Mucosa of gallbladder (tissue), 1 donor: ENCODE measurements around the gene TFR2. TPM values are rescaled to one million over a fixed set of nuclear protein-coding genes. Genes with fewer than 3 reads are reported as not detected.

ENCODE experiments used
- DNase-seq: peaks from one replicate; pipeline ENCODE4 v3.0.0-alpha.2; 2020; ENCODE audit warnings: low spot score
- total RNA-seq: library from RNA; stranded (reverse); gene quantifications from one replicate; pipeline ENCODE4 v1.2.1, GENCODE V29; 2021
- donor health status: DM: no; HTN: no; CAD: no.

TFR2 gene
- total RNA-seq, 1 donor from 2014 or later = 13.8 TPM

DNA sequence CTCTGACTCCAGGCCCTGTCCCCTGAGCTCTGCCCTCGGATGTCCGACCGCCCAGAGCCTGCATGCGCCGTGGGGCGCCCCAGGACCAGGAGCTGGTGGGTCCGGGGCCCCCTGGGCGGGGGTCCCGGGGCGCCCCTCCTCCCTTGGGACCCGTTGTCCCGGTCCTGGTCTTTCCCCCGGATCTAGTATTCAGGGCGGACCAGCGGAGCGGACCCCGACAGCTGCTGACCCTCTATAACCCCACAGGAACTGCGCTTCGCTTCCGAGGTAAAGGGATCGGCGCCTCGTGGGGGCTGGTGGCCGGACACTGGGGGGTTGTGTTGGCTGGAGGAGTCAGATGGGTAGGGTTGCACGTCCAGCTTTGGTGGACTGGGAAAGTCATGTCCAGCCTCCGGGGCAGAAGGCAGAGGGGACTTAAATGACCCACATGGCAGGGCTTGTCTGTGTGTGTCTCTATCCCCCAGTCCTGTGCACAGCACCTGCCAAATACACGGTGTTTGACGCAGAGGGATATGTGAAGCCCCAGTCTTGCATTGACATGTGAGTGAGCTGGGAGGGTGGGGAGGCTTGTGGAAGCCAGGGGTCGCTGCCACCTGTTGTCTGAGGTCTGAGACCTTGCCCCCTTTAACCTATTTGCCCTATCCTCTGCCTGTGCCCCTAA lies 28.5 kb downstream of the TFR2 start:
- no peak for DNase-seq

- peak; percentile 99 for DNase-seq
Observed at GRCh38 chr7:100611983-100612729, 29.2 kb downstream of the TFR2 start, which contains the start of gene MOSPD3. TSS of gene MOSPD3 (plus strand) at chr7:100612540. CDS start at chr7:100612792, 252 bp downstream.

DNA sequence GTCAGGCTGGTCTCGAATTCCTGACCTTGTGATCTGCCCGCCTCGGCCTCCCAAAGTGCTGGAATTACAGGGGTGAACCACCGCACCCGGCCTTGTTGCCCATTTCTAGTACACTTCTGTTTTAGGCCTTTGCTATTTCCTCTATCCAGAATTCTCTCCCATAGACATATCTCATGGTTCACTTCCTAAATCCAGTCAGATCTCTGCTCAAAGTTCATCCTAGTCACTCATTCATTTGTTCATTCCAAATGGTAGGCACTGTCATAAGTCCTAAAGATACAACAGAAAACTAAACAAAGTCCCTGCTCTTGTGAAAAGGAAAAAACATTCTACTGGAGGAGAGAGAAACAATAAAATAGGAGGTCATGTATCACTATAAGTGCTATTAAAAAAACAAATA lies 31.4 kb downstream of the TFR2 start:
- no peak for DNase-seq

GRCh38 chr7:100607111-100607510 lies 34.2 kb downstream of the TFR2 start:
- DNase-seq = no peak

- DNase-seq = no peak
Observed at GRCh38 chr7:100606313-100606712, 35.0 kb downstream of the TFR2 start.

- peak; percentile 27 for DNase-seq
Observed at GRCh38 chr7:100604976-100605911, 36.1 kb downstream of the TFR2 start.

GRCh38 chr7:100604028-100604975 lies 37.0 kb downstream of the TFR2 start:
- DNase-seq = peak; percentile 55

GRCh38 chr7:100603726-100604027 lies 37.7 kb downstream of the TFR2 start:
- DNase-seq = no peak

DNA sequence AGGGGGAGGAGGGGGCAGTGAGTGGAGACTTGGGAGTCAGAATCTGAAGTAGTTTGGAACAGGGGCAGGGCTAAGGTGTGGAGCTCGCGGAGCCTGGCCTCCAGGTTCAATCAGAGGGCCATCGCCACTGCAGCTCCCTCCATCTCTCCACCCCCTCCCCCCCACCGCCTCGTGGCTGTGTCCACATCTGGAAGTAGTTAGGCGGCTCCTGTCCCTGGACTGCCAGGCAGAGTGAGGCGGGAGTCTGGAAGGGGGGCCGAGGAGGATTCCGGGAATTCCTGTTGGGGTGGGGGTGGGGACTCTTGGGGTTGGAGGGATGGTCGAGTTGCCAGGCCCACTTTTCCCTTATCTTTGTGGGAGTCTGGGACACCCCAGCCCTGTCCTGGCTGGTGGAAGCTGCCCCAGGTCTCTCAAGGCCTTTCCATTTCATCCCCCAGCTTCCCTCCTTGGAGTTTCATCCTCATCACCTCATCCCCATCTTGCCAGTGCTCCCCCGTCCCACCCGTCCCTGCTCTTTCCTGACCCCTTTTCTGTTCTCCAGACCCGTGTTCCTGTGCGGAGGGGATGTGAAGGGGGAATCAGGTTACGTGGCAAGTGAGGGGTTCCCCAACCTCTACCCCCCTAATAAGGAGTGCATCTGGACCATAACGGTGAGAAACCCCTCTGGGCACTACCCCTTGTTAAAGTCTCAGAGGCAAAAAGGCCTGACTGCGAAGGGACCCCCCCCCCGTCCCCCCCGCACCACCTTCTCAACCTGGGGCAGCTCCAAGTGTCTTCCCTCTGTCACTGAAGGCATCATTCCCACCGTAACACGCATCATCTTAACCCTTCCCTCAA lies 38.2 kb downstream of the TFR2 start:
- peak; percentile 57 for DNase-seq

DNA sequence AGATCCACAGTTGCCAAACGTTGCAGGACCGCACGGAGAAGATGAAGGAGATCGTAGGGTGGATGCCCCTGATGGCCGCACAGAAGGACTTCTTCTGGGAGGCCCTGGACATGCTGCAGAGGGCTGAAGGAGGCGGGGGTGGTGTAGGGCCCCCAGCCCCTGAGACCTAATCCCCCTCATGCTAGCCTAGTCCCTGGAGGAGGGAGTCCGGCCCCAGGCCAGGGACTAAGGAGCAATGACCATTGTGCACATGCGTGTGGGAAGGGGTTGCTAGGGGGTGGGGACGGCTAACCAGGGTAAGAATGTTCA lies 40.7 kb downstream of the TFR2 start:
- no peak for DNase-seq

DNA sequence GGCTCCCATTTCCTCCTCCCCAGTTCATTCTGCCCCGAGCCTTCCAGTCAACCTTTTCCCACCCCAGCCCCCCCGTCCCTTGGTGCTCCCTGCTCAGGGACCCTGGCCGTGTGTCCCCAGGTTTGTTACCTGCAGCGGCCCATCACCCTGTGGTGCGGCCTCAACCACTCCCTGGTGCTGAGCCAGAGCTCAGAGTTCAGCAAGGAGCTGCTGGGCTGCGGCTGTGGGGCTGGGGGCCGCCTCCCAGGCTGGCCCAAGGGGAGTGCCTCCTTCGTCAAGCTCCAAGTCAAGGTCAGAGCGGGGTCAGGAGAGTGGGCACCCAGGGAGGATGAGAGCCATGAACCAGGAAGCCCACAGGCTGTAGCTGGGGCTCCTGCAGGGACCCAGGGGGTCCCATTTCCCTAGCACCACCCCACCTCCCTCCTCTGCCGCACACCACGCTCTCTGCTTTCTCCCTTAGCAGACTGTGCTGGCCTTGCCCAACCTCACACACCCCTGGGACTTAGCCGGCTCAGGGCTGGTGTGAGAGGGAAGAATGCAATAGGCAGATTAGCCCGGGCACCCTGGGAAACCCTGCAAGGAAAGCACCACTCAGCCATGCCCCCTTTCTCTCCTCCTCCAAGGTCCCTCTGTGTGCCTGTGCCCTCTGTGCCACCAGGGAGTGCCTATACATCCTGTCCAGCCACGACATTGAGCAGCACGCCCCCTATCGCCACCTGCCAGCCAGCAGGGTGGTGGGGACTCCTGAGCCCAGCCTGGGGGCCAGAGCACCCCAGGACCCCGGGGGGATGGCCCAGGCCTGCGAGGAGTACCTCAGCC lies 41.2 kb downstream of the TFR2 start:
- DNase-seq = no peak

DNA sequence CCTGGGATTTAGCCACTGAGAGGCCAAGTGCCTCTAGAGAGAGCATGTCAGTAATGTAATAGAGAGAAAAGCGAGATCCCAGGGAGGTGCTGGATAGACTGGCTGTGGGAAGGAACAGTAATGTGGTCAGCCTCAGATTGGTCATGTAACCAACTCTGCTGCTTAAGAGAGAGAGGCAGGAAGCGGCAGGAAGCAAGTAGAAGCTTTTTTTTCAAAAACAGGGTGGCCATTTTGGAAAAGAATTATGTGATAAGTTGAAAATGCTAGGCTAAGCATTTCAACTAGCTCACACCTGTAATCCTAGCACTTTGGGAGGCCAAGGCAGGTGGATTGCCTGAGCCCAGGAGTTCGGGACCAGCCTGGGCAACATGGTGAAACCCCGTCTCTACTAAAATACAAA lies 42.9 kb downstream of the TFR2 start:
- no peak for DNase-seq

GRCh38 chr7:100595188-100595587 lies 46.2 kb downstream of the TFR2 start:
- DNase-seq = no peak

DNA sequence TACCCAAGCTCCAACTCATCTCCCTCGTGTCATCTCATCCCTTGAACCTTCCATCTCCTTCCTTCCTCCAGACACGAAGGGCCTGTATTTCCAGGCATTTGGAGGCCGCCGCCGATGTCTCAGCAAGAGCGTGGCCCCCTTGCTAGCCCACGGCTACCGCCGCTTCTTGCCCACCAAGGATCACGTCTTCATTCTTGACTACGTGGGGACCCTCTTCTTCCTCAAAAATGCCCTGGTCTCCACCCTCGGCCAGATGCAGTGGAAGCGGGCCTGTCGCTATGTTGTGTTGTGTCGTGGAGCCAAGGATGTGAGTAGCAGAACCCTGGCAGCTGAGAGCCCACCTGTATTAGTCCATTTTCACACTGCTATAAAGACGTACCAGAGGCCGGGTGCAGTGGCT lies 49.8 kb downstream of the TFR2 start:
- DNase-seq = no peak

DNA sequence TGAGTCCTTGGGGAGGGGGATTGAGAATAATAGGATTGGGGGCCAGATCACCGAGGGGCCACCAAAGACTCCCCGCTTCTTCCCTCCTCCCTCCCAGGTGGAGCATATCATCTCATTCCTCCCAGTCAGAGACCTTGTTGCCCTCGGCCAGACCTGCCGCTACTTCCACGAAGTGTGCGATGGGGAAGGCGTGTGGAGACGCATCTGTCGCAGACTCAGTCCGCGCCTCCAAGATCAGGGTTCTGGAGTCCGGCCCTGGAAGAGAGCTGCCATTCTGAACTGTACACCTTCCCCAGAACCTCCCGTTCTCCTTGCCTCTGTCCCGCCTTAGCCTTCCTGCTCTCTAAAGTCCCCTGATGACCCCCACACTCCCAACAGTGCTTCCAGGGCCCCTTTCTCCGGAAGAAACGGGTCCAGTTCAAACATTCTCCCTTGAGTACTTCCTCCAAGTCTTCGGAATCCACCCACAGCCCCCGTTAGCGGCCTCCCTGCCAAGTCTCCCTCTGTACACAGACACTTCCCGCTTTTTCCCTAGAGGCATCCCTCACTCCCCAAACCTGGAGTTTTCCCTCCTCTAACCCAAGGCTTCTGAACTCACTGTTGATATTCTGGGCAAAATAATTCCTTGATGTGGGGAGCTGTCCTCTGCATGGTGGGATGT lies 51.1 kb downstream of the TFR2 start:
- DNase-seq = no peak

GRCh38 chr7:100589341-100589947 lies 51.9 kb downstream of the TFR2 start:
- no peak for DNase-seq

DNA sequence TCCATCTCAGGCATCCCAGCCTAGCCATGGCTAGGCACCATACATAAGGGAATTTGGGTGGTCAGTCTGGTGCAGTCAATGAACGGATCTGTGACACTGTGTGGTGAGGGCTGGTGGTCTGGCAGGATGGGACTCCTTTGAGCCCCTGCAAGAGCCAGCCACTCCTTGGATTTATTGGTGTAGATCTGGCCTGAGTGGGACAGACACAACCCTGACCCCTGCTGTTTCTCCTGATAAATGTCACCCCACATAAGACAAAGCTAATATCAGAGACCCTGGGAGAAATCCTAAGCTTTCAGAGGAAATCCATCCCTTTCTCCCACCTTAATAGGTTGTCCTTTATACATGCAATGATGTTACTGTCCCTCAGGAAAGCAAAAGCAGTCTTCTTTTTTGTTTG lies 52.9 kb downstream of the TFR2 start:
- DNase-seq = no peak

- DNase-seq = peak; percentile 100
Observed at GRCh38 chr7:100586266-100587025, 54.9 kb downstream of the TFR2 start, which contains the start of gene FBXO24. TSS of gene FBXO24 (plus strand) at chr7:100586328. CDS start at chr7:100586626, 298 bp downstream.
